ENCODE data around the gene CSNK2A1.

- TF ChIP-seq CTCF (IDR thresholded peaks at IDR 0.05): no peak
- no peak for TF ChIP-seq POLR2A (IDR thresholded peaks at IDR 0.05)
Measured at GRCh38 chr20:555976-556385, 12.4 kb upstream of the CSNK2A1 start.
